K562 (cell line): Measurements from ENCODE around the gene LYPD5. TPM values are rescaled to one million over a fixed set of nuclear protein-coding genes. Genes with fewer than 3 reads are reported as not detected.

ENCODE experiments used
- GTF2F1 ChIP-seq: IDR thresholded peaks from 2 replicates; pipeline ENCODE4 v1.6.1; 2011; ENCODE audit warnings: low read depth, low read length, improper control_type of control experiment
- MIER1 ChIP-seq: fragments of 450-650 bp; IDR thresholded peaks from 2 replicates; pipeline ENCODE4 v1.6.1; 2016; ENCODE audit warnings: antibody characterized with exemption, mild to moderate bottlenecking, low read depth
- RNF2 ChIP-seq: sonication (generic); IDR thresholded peaks from 2 replicates; pipeline ENCODE4 v1.6.1; 2016
- SIRT6 ChIP-seq: IDR thresholded peaks from one replicate; pipeline ENCODE4 v1.6.1; 2012; ENCODE audit warnings: low read depth, mild to moderate bottlenecking, control low read depth, inconsistent platforms, low read length, moderate library complexity
- ZNF780A ChIP-seq: fragments of 250-450 bp; sonication (Bioruptor Pico); IDR thresholded peaks from 2 replicates; pipeline ENCODE4 v1.5.0; 2021; ENCODE audit warnings: mild to moderate bottlenecking
- polyA plus RNA-seq, 8 experiments: library from polyadenylated mRNA; depleted of rRNA in 4 of 8; stranded (reverse) in 5 of 8; unstranded in 3 of 8; fragments of >200 nt; fragmentation: Nextera tagmentation in 2 of 8; fragmentation: Illumina TruSeq in 1 of 8; extraction: Ambion mirVana in 2 of 8; extraction: Trizol in 1 of 8; gene quantifications; 2 replicates each; pipeline versions ENCODE4 v1.2.1 to v1.2.3, GENCODE V29; 2011 to 2014; ENCODE audit warnings: inconsistent platforms in 1 of 8, missing spikeins in 1 of 8
- total RNA-seq, 7 experiments: library from RNA; depleted of rRNA in 6 of 7; stranded (reverse); fragments of >200 nt in 6 of 7; fragmentation: Illumina TruSeq in 2 of 7; extraction: Trizol in 2 of 7; gene quantifications; 2 replicates each; pipeline versions ENCODE4 v1.2.1 to v1.2.3, GENCODE V29; 2011 to 2021; ENCODE audit warnings: low replicate concordance in 1 of 7
- TF ChIP-seq, protein P1 (sequence below): fragments of 450-650 bp; IDR thresholded peaks from 2 replicates; pipeline ENCODE4 v1.6.1; 2014; ENCODE audit warnings: low read depth, mild to moderate bottlenecking, moderate library complexity, borderline replicate concordance
- TF ChIP-seq, protein P2 (sequence below): fragments of 250-450 bp; sonication (Bioruptor Pico); IDR thresholded peaks from 2 replicates; pipeline ENCODE4 v1.4.0; 2020
- TF ChIP-seq, protein P3 (sequence below): fragments of 200-600 bp; sonication (generic); IDR thresholded peaks from one replicate; pipeline ENCODE4 v1.6.1; 2012; ENCODE audit warnings: mild to moderate bottlenecking, low read depth, low read length, inconsistent platforms

Gene LYPD5
- total and polyA plus RNA-seq, 9 of the 15 experiments (the other 6 are each of a cell fraction or from before 2014, with no cell fraction given): 0.03 to 0.22 (median 0.10) TPM; not detected in 3

DNA sequence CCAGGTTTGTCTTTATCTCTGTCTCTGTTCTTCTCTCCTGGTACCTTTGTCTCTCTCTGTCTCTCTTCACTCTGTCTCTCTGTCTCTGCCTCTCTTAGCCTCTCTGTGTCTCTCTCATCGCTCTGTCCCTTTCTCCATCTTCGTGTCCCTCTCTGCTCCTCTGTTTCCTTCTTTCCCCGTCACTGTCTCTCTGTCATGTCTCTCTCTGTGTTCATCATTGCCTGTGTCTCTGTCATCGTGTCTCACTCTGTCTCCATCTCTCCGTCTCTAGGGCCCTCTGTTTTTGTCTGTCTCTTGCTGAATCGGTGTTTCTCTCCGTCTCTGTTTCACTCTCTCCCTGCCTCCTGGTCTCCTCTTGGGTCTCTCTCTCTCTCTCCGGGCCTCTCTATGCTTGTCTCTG lies 18.6 kb downstream of the LYPD5 start (continued):
- TF ChIP-seq, protein P1, sequence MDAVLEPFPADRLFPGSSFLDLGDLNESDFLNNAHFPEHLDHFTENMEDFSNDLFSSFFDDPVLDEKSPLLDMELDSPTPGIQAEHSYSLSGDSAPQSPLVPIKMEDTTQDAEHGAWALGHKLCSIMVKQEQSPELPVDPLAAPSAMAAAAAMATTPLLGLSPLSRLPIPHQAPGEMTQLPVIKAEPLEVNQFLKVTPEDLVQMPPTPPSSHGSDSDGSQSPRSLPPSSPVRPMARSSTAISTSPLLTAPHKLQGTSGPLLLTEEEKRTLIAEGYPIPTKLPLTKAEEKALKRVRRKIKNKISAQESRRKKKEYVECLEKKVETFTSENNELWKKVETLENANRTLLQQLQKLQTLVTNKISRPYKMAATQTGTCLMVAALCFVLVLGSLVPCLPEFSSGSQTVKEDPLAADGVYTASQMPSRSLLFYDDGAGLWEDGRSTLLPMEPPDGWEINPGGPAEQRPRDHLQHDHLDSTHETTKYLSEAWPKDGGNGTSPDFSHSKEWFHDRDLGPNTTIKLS: no peak
- TF ChIP-seq, protein P2, sequence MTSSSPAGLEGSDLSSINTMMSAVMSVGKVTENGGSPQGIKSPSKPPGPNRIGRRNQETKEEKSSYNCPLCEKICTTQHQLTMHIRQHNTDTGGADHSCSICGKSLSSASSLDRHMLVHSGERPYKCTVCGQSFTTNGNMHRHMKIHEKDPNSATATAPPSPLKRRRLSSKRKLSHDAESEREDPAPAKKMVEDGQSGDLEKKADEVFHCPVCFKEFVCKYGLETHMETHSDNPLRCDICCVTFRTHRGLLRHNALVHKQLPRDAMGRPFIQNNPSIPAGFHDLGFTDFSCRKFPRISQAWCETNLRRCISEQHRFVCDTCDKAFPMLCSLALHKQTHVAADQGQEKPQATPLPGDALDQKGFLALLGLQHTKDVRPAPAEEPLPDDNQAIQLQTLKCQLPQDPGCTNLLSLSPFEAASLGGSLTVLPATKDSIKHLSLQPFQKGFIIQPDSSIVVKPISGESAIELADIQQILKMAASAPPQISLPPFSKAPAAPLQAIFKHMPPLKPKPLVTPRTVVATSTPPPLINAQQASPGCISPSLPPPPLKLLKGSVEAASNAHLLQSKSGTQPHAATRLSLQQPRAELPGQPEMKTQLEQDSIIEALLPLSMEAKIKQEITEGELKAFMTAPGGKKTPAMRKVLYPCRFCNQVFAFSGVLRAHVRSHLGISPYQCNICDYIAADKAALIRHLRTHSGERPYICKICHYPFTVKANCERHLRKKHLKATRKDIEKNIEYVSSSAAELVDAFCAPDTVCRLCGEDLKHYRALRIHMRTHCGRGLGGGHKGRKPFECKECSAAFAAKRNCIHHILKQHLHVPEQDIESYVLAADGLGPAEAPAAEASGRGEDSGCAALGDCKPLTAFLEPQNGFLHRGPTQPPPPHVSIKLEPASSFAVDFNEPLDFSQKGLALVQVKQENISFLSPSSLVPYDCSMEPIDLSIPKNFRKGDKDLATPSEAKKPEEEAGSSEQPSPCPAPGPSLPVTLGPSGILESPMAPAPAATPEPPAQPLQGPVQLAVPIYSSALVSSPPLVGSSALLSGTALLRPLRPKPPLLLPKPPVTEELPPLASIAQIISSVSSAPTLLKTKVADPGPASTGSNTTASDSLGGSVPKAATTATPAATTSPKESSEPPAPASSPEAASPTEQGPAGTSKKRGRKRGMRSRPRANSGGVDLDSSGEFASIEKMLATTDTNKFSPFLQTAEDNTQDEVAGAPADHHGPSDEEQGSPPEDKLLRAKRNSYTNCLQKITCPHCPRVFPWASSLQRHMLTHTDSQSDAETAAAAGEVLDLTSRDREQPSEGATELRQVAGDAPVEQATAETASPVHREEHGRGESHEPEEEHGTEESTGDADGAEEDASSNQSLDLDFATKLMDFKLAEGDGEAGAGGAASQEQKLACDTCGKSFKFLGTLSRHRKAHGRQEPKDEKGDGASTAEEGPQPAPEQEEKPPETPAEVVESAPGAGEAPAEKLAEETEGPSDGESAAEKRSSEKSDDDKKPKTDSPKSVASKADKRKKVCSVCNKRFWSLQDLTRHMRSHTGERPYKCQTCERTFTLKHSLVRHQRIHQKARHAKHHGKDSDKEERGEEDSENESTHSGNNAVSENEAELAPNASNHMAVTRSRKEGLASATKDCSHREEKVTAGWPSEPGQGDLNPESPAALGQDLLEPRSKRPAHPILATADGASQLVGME (CRISPR knock-in tag): no peak
- no peak for TF ChIP-seq ZNF780A (CRISPR knock-in tag)
- TF ChIP-seq, protein P3, sequence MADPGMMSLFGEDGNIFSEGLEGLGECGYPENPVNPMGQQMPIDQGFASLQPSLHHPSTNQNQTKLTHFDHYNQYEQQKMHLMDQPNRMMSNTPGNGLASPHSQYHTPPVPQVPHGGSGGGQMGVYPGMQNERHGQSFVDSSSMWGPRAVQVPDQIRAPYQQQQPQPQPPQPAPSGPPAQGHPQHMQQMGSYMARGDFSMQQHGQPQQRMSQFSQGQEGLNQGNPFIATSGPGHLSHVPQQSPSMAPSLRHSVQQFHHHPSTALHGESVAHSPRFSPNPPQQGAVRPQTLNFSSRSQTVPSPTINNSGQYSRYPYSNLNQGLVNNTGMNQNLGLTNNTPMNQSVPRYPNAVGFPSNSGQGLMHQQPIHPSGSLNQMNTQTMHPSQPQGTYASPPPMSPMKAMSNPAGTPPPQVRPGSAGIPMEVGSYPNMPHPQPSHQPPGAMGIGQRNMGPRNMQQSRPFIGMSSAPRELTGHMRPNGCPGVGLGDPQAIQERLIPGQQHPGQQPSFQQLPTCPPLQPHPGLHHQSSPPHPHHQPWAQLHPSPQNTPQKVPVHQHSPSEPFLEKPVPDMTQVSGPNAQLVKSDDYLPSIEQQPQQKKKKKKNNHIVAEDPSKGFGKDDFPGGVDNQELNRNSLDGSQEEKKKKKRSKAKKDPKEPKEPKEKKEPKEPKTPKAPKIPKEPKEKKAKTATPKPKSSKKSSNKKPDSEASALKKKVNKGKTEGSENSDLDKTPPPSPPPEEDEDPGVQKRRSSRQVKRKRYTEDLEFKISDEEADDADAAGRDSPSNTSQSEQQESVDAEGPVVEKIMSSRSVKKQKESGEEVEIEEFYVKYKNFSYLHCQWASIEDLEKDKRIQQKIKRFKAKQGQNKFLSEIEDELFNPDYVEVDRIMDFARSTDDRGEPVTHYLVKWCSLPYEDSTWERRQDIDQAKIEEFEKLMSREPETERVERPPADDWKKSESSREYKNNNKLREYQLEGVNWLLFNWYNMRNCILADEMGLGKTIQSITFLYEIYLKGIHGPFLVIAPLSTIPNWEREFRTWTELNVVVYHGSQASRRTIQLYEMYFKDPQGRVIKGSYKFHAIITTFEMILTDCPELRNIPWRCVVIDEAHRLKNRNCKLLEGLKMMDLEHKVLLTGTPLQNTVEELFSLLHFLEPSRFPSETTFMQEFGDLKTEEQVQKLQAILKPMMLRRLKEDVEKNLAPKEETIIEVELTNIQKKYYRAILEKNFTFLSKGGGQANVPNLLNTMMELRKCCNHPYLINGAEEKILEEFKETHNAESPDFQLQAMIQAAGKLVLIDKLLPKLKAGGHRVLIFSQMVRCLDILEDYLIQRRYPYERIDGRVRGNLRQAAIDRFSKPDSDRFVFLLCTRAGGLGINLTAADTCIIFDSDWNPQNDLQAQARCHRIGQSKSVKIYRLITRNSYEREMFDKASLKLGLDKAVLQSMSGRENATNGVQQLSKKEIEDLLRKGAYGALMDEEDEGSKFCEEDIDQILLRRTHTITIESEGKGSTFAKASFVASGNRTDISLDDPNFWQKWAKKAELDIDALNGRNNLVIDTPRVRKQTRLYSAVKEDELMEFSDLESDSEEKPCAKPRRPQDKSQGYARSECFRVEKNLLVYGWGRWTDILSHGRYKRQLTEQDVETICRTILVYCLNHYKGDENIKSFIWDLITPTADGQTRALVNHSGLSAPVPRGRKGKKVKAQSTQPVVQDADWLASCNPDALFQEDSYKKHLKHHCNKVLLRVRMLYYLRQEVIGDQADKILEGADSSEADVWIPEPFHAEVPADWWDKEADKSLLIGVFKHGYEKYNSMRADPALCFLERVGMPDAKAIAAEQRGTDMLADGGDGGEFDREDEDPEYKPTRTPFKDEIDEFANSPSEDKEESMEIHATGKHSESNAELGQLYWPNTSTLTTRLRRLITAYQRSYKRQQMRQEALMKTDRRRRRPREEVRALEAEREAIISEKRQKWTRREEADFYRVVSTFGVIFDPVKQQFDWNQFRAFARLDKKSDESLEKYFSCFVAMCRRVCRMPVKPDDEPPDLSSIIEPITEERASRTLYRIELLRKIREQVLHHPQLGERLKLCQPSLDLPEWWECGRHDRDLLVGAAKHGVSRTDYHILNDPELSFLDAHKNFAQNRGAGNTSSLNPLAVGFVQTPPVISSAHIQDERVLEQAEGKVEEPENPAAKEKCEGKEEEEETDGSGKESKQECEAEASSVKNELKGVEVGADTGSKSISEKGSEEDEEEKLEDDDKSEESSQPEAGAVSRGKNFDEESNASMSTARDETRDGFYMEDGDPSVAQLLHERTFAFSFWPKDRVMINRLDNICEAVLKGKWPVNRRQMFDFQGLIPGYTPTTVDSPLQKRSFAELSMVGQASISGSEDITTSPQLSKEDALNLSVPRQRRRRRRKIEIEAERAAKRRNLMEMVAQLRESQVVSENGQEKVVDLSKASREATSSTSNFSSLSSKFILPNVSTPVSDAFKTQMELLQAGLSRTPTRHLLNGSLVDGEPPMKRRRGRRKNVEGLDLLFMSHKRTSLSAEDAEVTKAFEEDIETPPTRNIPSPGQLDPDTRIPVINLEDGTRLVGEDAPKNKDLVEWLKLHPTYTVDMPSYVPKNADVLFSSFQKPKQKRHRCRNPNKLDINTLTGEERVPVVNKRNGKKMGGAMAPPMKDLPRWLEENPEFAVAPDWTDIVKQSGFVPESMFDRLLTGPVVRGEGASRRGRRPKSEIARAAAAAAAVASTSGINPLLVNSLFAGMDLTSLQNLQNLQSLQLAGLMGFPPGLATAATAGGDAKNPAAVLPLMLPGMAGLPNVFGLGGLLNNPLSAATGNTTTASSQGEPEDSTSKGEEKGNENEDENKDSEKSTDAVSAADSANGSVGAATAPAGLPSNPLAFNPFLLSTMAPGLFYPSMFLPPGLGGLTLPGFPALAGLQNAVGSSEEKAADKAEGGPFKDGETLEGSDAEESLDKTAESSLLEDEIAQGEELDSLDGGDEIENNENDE: no peak
- no peak for TF ChIP-seq GTF2F1
- no peak for TF ChIP-seq SIRT6
- 0 out of 2 replicates have a peak, but pooled peaks have one; percentile 15 for TF ChIP-seq MIER1
- no peak for TF ChIP-seq RNF2
